HG03439 (cell line): Measurements from ENCODE around the gene C1orf174.

Source experiments
- ATAC-seq: cut with Tn5 transposase; IDR thresholded peaks from one replicate; pipeline ENCODE4 v1.9.1; 2021; ENCODE audit warnings: mild to moderate bottlenecking, moderate library complexity; ENCODE audit not compliant: unreplicated experiment

Gene C1orf174

DNA sequence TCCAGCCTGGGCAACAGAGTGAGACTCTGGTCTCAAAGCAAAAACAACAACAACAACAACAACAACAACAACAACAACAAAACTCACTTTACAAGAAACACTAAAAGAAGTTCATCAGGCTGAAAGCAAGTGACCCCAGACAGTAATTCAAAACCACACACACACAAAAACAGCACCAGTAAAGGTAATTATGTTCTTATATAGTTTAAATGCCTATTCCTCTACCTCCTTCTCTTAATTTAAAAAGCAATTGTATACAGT, 1.7 kb downstream of the C1orf174 start:
- ATAC-seq, result no peak

GRCh38 chr1:3896396-3897000, 3.6 kb downstream of the C1orf174 start:
- no peak for ATAC-seq

DNA sequence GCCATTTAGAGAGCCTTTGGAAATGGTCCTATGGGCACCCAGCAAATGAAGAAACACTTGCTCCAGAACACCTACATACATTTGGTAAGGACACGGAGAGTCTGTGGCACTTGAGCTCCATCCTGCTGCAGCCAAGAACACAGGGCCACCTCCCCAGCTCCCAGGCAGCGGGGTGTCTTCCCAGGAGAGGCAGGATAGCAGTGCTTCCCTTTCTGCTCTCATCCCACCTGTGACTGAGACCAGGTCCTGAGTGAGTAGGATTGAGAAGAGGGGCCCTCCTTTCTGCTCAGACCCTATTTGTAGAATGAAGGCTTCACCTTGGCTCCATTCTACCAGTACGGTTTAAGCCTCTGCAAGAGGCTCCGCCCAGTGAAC, 4.1 kb downstream of the C1orf174 start:
- no peak for ATAC-seq

GRCh38 chr1:3895279-3895950, 4.7 kb downstream of the C1orf174 start:
- no peak for ATAC-seq

DNA sequence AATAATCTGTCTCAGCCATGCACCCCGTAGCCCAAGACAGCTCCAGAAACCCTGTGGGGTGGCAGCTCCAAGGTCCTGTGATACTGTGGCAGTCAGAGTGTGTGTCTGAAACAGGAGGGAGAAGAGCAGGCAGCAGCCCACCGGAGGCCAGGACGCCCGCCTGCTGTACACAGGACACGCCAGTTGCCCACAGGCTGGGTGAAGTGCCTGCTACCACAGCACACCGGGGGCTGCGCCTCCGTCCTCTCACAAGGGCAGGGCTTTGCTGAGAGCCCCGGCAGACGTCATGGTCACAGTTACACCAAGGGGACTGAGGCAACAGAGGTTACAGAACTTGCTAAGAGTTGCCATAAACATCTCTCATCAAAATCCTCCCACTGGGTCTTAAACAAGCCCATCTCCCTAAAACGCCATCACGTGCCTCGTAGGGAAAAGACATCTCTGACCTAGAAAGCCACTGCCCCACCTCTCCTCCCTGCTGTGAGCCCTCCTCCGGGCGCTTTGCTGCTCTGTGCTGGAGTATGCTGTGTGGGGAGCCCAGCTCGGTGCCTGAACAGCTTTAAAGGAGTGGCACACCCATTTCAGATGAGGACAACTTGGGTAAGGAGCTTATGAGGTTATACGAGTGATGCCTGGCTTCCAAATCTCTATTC, 5.3 kb downstream of the C1orf174 start:
- no peak for ATAC-seq

DNA sequence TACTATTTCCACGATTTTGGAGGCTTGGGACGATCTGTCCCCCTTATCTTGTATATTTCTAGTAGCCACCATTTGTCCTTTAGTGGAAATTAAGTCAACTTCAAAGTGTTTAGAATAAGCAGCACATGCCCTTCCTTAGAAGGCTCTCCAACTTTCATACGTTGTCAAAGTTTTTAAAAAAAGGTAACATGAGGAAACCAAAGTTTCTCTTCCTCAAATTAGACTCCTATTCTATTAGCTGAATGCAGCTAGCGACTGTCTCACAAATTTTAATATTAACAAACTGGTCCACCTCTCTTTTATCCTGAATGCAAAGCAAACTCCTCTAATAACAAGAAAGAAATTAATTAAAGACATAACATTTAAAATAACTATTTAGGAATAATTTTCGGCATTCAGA, 6.9 kb downstream of the C1orf174 start:
- no peak for ATAC-seq

- ATAC-seq, result no peak
These were observed 7.3 kb downstream of the C1orf174 start for GRCh38 chr1:3892748-3893147.

DNA sequence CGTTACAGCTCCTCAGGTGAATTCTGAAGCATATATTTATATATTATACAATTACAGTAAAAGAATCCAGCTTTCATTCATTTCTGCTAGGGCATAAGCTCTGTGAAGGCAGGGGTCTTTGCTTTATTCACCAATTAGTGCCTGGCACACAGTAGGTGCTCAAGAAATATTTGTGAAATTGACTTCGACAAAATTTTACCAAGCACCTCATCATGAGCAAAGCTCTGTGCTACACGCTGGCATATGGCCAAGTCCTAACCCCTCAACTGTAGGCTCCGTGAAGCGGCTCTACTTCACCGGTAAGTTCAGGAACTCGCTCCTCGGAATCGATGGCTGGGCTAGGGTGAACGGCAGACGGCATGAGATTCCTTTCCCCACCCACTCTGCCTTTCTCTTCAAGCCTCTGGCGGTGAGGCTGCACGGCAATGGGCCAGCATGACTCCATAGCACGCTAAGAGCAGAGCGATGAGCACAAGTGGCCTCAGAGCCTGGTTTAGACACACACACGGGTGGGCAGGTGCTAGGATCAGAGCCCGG, 8.7 kb downstream of the C1orf174 start:
- no peak for ATAC-seq

- ATAC-seq, result no peak
These were observed 9.4 kb downstream of the C1orf174 start for GRCh38 chr1:3890389-3891328.

GRCh38 chr1:3889936-3890335, 10.1 kb downstream of the C1orf174 start:
- no peak for ATAC-seq

DNA sequence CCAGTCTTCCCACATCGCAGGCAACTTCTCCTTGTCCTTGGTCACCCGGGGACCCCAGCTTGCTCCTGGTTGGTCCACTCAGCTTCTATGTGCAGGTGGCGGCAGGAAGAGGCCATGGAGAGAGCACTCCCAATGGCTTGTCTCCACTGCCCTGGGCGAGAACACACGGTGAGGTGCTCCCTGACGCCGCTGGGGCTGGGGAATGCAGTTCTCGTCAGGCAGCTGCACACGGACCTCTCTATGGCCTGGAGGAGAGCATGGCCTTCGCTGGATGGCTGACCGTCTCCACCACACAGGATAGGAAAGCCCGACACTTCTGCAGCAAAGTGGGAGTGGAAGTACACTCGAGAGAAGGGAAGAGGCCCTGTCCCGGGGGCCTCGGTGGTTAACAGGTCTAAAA, 11.8 kb downstream of the C1orf174 start:
- ATAC-seq, result no peak

DNA sequence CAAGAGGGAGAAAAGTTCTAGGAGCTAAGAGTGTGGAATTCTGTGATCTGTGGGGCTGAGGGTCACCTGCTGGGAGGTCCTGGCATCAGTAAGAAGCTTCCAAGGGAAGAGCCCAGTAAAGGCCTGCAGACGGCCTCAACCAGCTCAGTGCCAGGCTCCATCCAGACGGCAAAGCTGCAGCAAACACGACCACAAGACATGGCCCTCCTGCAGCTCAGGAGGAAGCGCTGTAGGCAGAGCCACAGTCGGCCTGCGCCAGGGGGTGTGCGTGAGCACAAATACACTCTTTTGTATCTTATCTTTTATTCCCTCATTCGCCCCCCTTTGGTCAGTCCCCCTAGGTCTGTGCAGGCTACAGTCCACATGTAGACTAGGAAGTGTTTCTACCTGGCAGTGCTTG, 13.4 kb downstream of the C1orf174 start:
- ATAC-seq, result no peak

- ATAC-seq, result no peak
These were observed 13.9 kb downstream of the C1orf174 start for GRCh38 chr1:3886106-3886670.

DNA sequence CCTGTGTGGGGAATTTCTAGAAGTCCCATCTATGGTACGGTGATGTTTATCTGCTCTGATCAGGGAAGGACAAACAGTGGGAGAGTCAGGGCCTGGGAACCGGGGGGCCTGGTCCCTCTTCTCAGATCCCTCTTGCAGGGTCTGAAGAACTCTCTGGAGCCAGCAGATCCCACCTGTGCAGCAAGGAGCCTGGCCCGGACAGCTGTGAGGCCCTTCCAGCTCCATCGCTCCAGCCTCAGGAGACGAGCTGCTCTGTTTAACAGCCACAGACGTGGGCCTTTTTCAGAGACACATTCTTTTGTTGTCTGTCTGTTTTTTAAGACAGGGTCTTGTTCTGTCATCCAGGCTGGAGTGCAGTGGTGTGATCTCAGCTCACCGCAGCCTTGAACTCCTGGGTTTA, 14.5 kb downstream of the C1orf174 start:
- no peak for ATAC-seq

DNA sequence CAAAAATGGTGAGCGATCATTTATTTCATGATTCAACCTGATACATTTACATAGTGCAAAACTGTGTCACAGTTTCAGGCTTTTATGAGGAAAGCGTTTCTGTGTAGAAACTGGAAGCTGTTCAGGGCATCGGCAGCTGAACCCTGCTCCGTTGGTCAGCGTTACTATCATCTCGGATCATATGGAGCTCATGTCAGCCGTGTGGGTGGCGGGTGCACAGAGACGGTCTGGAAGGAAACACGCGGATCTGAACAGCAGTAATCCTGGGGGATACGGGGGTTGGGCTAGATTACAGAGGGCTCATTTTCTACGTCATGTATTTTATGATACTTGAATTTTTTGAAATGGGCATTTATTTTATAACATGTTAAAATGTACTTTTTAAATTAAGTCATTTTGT, 15.1 kb downstream of the C1orf174 start:
- ATAC-seq, result no peak

DNA sequence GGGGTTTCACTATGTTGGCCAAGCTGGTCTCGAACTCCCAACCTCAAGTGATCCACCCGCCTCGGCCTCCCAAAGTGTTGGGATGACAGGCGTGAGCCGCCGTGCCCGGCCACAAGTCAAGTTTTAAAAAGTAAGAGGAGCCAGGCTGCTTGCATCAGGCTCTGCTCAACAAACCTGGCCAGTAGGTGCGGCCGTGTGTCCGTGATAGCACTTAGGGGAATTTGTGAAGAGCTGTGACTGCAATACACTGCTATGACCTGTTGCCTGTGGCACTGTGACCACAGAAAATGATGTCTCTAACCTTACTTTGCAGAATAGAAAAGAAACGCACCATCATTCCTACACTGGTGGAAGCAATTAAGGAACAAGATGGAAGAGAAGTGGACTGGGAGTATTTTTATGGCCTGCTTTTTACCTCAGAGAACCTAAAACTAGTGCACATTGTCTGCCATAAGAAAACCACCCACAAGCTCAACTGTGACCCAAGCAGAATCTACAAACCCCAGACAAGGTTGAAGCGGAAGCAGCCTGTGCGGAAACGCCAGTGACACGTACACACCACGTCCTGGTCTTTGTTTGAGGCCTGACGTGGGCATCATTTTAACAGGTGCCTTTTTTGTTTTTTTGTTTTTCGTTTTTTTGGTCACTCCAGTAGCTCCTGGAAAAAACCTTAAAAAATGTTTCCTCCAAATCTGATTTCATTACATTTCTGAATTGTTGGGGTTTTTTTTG, 16.7 kb downstream of the C1orf174 start:
- ATAC-seq, result no peak

GRCh38 chr1:3881193-3881480, 18.9 kb downstream of the C1orf174 start:
- ATAC-seq, result no peak

GRCh38 chr1:3880429-3881192, 19.5 kb downstream of the C1orf174 start:
- no peak for ATAC-seq

- ATAC-seq, result no peak
These were observed 20.2 kb downstream of the C1orf174 start for GRCh38 chr1:3879787-3880428.
